Smooth muscle cell of the brain vasculature (primary cell): ENCODE data around the gene SPNS2.

Experiments
- DNase-seq: peaks from one replicate; pipeline ENCODE4 v3.0.0-alpha.2; 2012; ENCODE audit warnings: low read depth, low spot score

Gene SPNS2

GRCh38 chr17:4480929-4481898, 17.5 kb upstream of the SPNS2 start:
- DNase-seq, result no peak

GRCh38 chr17:4482338-4483011, 16.2 kb upstream of the SPNS2 start:
- no peak for DNase-seq

GRCh38 chr17:4483012-4483840, 15.5 kb upstream of the SPNS2 start:
- no peak for DNase-seq

- no peak for DNase-seq
Observed at GRCh38 chr17:4485676-4486646, 12.7 kb upstream of the SPNS2 start.

GRCh38 chr17:4487296-4487695, 11.4 kb upstream of the SPNS2 start:
- no peak for DNase-seq

- no peak for DNase-seq
Observed at GRCh38 chr17:4487820-4488716, 10.6 kb upstream of the SPNS2 start.

- no peak for DNase-seq
Observed at GRCh38 chr17:4488989-4489595, 9.6 kb upstream of the SPNS2 start.

- no peak for DNase-seq
Observed at GRCh38 chr17:4490109-4490591, 8.5 kb upstream of the SPNS2 start.

GRCh38 chr17:4490637-4491061, 8.0 kb upstream of the SPNS2 start:
- DNase-seq, result no peak

GRCh38 chr17:4492721-4493561, 5.7 kb upstream of the SPNS2 start:
- DNase-seq, result no peak

GRCh38 chr17:4497101-4497824, 1.4 kb upstream of the SPNS2 start:
- no peak for DNase-seq

GRCh38 chr17:4499431-4500190, 930 bp downstream of the SPNS2 start:
- DNase-seq, result no peak

- DNase-seq, result no peak
Observed at GRCh38 chr17:4500191-4500571, 1.5 kb downstream of the SPNS2 start.

GRCh38 chr17:4501295-4501949, 2.7 kb downstream of the SPNS2 start:
- no peak for DNase-seq

- no peak for DNase-seq
Observed at GRCh38 chr17:4502466-4503154, 3.9 kb downstream of the SPNS2 start.
